ENCODE results near the gene ZNF532. TPM values are rescaled to one million over a fixed set of nuclear protein-coding genes. Genes with fewer than 3 reads are reported as not detected.

ZNF532 gene
- total RNA-seq, 3 donors from 2014 or later: 4.3 to 6.1 (median 5.6) TPM

DNA sequence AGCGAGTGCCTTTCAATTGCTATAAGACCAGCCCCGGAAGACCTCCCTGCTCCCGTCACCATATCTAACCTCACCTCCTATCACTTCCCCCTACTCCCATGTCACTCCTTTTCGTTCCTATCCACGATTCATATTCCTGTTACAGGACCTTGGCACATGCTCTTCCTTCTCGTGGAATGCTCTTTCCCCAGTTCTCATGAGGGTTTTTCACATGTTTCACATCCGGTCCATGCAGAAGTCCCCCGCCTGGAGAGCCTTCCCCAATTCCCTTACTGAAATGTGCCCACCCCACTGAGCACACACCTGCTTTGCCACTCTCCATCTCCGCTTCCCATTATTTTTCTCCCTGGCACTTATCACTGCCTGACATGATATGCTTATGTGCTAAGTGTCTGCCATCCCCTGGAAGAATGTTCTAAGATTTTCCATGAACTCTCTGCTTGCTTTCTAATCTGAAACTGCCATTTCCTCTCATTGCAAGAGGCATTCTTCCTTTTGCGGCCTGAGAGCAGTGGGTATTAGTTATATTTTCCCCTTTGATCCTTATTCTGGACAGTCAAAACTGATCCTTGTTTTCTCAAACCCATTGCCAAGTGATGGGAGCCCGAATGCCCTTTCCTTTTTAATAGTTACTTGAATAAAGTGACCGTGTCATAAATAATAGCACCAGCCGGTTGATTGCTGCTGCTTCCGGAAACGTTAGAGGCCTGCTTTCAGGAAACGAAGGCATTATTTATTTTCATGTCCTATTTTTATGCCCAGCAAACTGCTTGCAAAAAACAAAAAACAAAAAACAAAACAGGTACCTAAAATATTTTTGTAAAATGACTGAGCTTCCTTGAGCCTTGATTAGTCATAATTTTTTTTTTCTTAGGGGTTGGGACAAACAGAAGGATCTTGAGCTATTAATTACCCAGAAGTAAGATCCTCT, 127.9 kb downstream of the ZNF532 start:
- no peak for ATAC-seq
- Mint-ChIP-seq H3K4me3 (no peak overlapping the region), H3K9me3 (peaks cover 7% of the 10 kb centered on the region), H3K36me3 (ENCODE audit: insufficient read depth) (no peaks in the 10 kb centered on the region), H3K27me3 (ENCODE audit: low read depth) (peaks cover 11% of the 10 kb centered on the region), H3K4me1 (ENCODE audit: low read depth) (peaks cover 2% of the 10 kb centered on the region)
- DNase-seq: no peak

- Mint-ChIP-seq H3K4me1 (ENCODE audit: low read depth) (peaks cover 2% of the 10 kb centered on the region), H3K4me3 (no peak overlapping the region), H3K27me3 (ENCODE audit: low read depth) (peaks cover 11% of the 10 kb centered on the region), H3K9me3 (peaks cover 7% of the 10 kb centered on the region), H3K36me3 (ENCODE audit: insufficient read depth) (no peaks in the 10 kb centered on the region)
- DNase-seq (no peak), ATAC-seq (no peak)
Observed at GRCh38 chr18:58993260-58993659, 128.6 kb downstream of the ZNF532 start.

DNA sequence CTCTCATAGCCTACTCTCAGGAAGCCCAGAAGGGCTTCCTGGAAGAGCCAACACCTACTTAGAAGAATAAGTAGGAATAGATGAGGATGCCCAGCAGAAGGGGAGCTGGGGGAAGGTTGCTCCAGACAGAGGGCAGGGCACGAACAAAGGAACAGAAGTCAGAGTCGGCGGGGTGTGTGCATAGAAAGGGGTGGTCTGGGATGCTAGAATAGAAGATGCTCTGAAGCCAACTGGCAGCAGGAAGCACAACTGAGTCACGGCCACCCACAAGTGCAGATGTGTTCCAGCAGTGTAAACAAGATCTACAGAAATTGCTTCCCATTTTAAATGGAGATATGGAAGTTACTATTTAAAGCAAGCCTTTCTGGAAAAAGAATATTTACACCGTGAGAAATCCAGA, 131.0 kb downstream of the ZNF532 start:
- Mint-ChIP-seq H3K4me3 (no peak overlapping the region), H3K36me3 (ENCODE audit: insufficient read depth) (no peaks in the 10 kb centered on the region), H3K9me3 (no peaks in the 10 kb centered on the region), H3K4me1 (ENCODE audit: low read depth) (peaks cover 2% of the 10 kb centered on the region), H3K27me3 (ENCODE audit: low read depth) (peaks cover 11% of the 10 kb centered on the region)
- DNase-seq: no peak
- no peak for ATAC-seq

DNA sequence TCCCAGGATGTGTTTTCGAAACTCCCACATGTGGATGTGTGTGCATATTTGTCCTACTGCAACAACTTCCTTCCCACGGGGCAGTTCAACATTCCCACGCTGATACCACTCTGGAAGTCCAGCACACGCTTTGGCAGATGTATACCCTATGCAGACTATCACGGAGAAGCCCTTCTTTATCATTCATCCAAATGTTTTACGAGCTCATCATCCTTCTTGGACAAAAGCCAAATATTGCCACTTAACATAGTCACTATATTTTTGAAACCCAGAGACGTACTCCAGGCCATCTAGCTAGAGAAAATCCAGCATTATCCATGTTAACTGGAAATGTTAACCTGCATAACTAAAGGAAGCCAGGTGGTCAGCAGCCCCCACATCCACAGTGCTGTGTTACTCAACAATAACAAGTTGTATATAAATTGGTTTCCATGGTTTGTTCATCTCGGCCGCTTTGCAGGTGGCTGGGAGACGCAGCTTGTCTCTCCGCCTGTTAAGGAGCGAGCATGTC, 131.5 kb downstream of the ZNF532 start:
- no peak for DNase-seq
- no peaks in the 10 kb centered on the region for H3K36me3 Mint-ChIP-seq (ENCODE audit: insufficient read depth)
- ATAC-seq: no peak
- H3K4me3 Mint-ChIP-seq: no peak overlapping the region
- H3K27me3 Mint-ChIP-seq (ENCODE audit: low read depth): peaks cover 11% of the 10 kb centered on the region
- peaks cover 1% of the 10 kb centered on the region for H3K4me1 Mint-ChIP-seq (ENCODE audit: low read depth)
- no peaks in the 10 kb centered on the region for H3K9me3 Mint-ChIP-seq

DNA sequence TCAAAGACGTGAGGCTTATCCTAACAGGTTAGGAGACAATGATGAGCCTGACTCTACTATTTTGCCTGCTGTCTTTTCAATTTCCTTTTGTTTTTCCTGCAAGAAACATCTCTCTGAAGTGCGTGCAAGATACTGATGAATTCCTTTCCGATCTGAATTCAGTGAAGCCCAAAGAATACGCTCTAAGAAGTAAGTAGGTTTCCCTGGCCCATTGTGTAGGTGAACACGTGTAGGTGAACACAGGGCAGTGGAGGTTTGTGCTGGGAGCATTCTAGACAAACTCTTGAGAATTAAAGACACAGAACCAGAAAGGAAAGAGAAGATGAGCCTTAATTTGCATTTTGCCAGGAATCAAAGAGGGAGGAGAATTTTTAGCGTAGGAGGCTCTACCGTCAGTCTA, 132.0 kb downstream of the ZNF532 start:
- Mint-ChIP-seq H3K4me3 (no peak overlapping the region), H3K27me3 (ENCODE audit: low read depth) (peaks cover 12% of the 10 kb centered on the region), H3K36me3 (ENCODE audit: insufficient read depth) (no peaks in the 10 kb centered on the region), H3K9me3 (no peaks in the 10 kb centered on the region), H3K4me1 (ENCODE audit: low read depth) (no peaks in the 10 kb centered on the region)
- ATAC-seq (no peak), DNase-seq (no peak)

DNA sequence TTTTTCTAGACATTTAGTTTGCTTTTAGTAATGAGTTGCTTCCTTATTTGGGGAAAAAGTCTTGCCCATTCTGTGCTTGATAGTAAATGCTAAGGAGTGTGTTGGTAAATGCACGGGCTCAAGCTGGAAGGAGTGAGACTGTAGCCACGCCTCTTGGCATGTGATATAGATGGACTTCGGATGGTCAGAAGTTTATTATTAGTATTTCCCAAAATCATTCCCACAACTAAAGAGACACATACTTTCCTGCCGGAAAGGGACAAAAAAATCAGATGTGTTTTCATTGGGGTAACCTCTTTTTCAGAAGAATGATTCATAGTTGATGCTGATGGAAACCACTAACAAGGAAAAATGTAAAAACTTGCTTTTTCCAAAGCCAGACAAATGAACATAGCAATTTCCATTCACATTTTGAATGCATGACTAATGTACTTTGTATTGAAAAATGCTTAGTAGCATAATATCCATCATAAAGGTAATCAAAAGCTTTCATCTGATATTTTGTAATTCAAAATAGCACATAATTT, 133.2 kb downstream of the ZNF532 start:
- peaks cover 11% of the 10 kb centered on the region for H3K27me3 Mint-ChIP-seq (ENCODE audit: low read depth)
- no peak overlapping the region for H3K4me3 Mint-ChIP-seq
- ATAC-seq (no peak), DNase-seq (no peak)
- H3K36me3 Mint-ChIP-seq (ENCODE audit: insufficient read depth): no peaks in the 10 kb centered on the region
- no peaks in the 10 kb centered on the region for H3K4me1 Mint-ChIP-seq (ENCODE audit: low read depth)
- no peaks in the 10 kb centered on the region for H3K9me3 Mint-ChIP-seq

DNA sequence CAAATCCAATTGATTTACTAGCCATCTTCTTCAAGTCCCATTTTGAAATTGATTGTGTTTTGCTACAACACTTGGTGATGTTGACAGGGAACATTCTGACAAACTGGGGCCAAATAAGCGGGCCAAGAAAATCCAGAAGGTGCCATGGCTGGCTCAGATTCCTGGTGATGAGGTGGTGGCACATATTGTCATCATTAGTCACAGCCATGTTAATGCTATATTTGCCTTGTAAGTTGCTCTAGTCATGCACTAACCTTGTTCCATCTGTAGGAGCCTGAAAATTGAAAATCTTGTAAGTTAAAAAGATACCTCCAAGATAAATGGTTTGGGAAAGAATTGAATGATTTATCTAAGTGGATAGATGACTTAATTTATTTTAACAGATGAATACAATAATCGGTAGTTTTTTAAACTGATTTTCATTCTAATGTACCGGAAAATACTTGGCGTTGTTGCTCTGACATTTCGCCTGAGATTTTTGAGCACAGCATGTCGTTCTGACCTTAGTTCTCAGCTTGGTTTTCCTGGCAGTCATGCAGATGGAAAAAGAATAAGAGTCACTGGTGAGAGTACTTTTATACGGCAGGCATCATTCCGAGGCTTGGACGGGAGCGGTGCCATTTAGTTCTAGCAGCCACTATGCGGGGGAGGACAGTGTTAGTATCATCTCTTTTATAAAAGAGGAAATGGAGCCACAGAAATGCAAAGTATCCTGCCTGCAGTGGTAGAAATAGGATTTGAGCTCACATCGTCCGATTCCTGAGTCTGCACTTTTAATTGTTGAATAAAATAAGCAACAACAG, 133.9 kb downstream of the ZNF532 start:
- no peak overlapping the region for H3K4me3 Mint-ChIP-seq
- H3K4me1 Mint-ChIP-seq (ENCODE audit: low read depth): no peaks in the 10 kb centered on the region
- ATAC-seq: no peak
- no peaks in the 10 kb centered on the region for H3K9me3 Mint-ChIP-seq
- no peaks in the 10 kb centered on the region for H3K36me3 Mint-ChIP-seq (ENCODE audit: insufficient read depth)
- DNase-seq: no peak
- H3K27me3 Mint-ChIP-seq (ENCODE audit: low read depth): peaks cover 11% of the 10 kb centered on the region

DNA sequence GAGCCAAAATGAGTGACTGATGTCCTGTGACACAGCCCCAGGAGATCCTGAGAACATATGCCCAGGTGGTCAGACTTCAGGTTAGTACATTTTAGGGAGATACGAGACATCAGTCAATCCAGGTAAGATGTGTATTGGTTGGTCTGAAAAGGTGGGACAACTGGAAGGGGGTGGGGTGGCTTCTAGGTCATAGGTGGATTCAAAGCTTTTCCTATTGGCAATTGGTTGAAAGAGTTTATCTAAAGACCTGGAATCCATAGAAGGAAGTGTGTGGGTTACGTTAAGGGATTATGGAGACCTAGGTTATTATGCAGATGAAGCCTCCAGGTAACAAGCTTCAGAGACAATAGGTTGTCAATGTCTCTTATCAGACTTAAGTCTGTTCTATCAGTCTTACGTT, 136.5 kb downstream of the ZNF532 start:
- no peaks in the 10 kb centered on the region for H3K36me3 Mint-ChIP-seq (ENCODE audit: insufficient read depth)
- H3K9me3 Mint-ChIP-seq: no peaks in the 10 kb centered on the region
- no peaks in the 10 kb centered on the region for H3K4me1 Mint-ChIP-seq (ENCODE audit: low read depth)
- no peak for DNase-seq
- H3K4me3 Mint-ChIP-seq: no peak overlapping the region
- ATAC-seq: no peak
- peaks cover 2% of the 10 kb centered on the region for H3K27me3 Mint-ChIP-seq (ENCODE audit: low read depth)

GRCh38 chr18:59001721-59002120, 137.0 kb downstream of the ZNF532 start:
- Mint-ChIP-seq H3K36me3 (ENCODE audit: insufficient read depth) (no peaks in the 10 kb centered on the region), H3K27me3 (ENCODE audit: low read depth) (peaks cover 2% of the 10 kb centered on the region), H3K4me1 (ENCODE audit: low read depth) (no peaks in the 10 kb centered on the region), H3K4me3 (no peak overlapping the region), H3K9me3 (no peaks in the 10 kb centered on the region)
- ATAC-seq (no peak), DNase-seq (no peak)

DNA sequence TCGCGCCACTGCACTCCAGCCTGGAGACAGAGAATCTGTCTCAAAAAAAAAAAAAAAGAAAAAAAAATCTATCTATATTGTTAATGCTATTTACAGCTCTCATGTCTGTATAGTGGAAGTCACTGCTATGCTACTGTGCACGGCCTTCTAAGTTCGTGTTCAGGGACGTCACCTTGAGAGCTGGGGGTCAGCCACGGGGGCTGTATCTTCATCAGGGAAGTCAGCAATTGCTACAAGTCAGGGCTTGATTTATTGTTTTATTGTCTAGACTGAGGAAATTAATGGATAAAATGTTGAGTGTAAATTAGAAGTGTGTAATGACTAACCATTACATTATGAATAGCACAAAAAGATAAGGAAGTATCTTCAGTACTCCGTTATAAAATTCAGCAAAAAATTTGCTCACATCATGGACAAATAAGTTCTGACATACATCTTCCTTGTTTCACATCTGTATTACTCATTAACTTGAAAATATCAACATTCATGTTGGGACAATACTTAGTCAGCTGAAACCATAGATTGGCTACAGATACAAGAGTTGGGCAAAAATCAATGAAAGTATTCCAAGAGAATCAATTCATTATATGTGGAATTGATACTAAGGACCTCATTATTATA, 138.4 kb downstream of the ZNF532 start:
- peaks cover 2% of the 10 kb centered on the region for H3K27me3 Mint-ChIP-seq (ENCODE audit: low read depth)
- H3K36me3 Mint-ChIP-seq (ENCODE audit: insufficient read depth): no peaks in the 10 kb centered on the region
- no peaks in the 10 kb centered on the region for H3K9me3 Mint-ChIP-seq
- no peak for ATAC-seq
- H3K4me1 Mint-ChIP-seq (ENCODE audit: low read depth): no peaks in the 10 kb centered on the region
- no peak for DNase-seq
- H3K4me3 Mint-ChIP-seq: no peak overlapping the region

DNA sequence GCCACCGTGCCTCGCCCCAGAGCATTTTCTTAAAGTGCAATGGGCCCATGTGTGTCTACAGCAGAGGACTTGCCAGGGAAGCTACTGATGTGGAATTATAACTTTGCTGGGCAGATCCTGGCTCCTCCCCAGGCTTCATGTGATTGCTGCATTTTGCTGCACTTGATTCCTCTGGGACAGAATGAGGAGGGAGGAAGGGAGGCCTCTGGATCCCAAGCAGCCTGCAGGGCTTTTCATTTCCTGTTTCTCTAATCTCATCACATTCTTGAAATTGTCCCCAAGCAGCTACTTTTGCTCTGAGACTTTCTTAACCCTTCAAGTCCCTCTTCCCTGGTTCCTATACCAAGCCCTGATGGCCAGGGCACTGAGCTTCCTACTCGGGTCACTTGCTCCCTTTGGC, 140.6 kb downstream of the ZNF532 start:
- no peaks in the 10 kb centered on the region for H3K9me3 Mint-ChIP-seq
- no peak overlapping the region for H3K4me3 Mint-ChIP-seq
- no peaks in the 10 kb centered on the region for H3K4me1 Mint-ChIP-seq (ENCODE audit: low read depth)
- H3K36me3 Mint-ChIP-seq (ENCODE audit: insufficient read depth): no peaks in the 10 kb centered on the region
- H3K27me3 Mint-ChIP-seq (ENCODE audit: low read depth): peaks cover 4% of the 10 kb centered on the region
- DNase-seq: no peak
- no peak for ATAC-seq

DNA sequence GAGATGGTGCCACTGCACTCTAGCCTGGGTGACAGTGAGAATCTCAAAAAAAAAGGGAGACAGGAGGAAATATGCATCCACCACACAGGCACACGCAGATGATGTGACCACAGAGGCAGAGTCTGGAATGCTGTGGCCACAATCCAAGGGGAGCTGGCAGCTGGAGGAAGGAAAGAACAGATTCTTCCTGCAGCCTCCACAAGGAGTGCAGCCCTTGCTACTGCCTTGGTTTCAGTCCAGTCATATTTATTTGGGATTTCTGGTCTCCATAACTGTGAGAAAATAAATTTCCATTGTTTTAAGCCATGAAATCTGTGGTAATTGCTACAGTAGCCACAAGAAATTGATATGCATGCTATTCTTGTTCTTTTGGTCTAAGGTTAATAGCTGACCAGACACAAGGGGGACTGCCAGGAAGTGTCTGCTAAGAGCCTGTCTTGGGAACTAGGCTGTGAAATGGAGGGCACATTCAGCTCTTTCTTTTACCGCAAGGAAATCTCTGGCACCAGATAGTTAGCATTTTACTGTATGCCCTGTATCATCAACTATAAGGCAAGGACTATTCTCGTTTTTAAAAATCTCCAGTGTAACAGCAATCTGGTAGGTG, 141.9 kb downstream of the ZNF532 start:
- DNase-seq (no peak), ATAC-seq (no peak)
- Mint-ChIP-seq H3K9me3 (no peaks in the 10 kb centered on the region), H3K36me3 (ENCODE audit: insufficient read depth) (no peaks in the 10 kb centered on the region), H3K4me1 (ENCODE audit: low read depth) (no peaks in the 10 kb centered on the region), H3K4me3 (no peak overlapping the region), H3K27me3 (ENCODE audit: low read depth) (peaks cover 10% of the 10 kb centered on the region)

DNA sequence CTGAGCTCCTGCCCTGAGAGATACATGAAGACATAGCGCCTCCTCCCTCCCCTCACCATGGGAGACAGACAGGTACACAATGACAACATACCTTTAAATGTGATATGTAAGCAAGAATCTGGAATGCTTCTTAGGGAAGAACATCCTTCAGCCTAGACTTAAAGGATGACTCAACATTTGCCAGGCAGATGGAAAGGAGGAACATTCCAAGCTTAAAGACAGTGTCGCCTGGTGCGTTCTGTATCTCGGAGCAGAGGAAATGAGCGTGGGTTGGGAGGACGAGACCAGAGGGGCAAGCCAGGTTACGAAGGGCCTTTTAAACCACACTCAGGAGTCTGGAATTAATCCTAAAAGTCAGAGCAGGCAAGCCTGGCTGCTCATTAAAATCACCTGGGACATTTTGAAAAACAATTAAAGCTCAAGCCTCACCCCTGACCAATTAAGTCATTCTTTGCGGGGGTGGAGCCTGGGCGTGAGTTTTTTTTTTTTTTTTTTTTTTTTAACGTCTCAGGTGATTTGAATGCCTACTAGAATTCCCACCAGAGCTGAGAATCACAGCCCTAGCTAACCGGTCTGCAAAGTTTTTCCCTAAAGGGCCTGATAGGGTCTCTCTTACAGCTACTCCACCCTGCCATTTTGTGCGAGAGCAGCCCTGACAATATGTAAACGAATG, 143.8 kb downstream of the ZNF532 start:
- H3K4me1 Mint-ChIP-seq (ENCODE audit: low read depth): no peaks in the 10 kb centered on the region
- H3K27me3 Mint-ChIP-seq (ENCODE audit: low read depth): peaks cover 11% of the 10 kb centered on the region
- no peaks in the 10 kb centered on the region for H3K9me3 Mint-ChIP-seq
- H3K36me3 Mint-ChIP-seq (ENCODE audit: insufficient read depth): no peaks in the 10 kb centered on the region
- no peak for ATAC-seq
- no peak overlapping the region for H3K4me3 Mint-ChIP-seq
- no peak for DNase-seq

Data from activated T-cell treated with anti-CD3 and anti-CD28 coated beads, Interleukin-2, amount 50 U/mL, for 4 hours (primary cell).